GM23338 (cell line): ENCODE results near the gene PLEKHJ1. TPM values are rescaled to one million over a fixed set of nuclear protein-coding genes. Genes with fewer than 3 reads are reported as not detected.

Experiments
- ATAC-seq: fragments of 200-7000 bp; cut with Tn5 transposase; 3 replicates; pipeline ENCODE4 v1.9.1; 2020
- DNase-seq: peaks from one replicate; pipeline ENCODE4 v3.0.0-alpha.2; 2015; ENCODE audit warnings: low spot score
- H2AFZ ChIP-seq: fragments of 200-600 bp; sonication (generic); 2 replicates; pipeline ENCODE4 v1.8.0; 2016; ENCODE audit warnings: antibody characterized with exemption, mild to moderate bottlenecking, moderate library complexity
- H3F3A ChIP-seq: fragments of 200-600 bp; sonication (generic); replicated peaks from 2 replicates; pipeline ENCODE4 v1.8.0; 2017; ENCODE audit warnings: antibody characterized with exemption, mixed run types, low read depth
- H3K27ac ChIP-seq: fragments of 200-600 bp; sonication (generic); 2 replicates; pipeline ENCODE4 v1.6.1; 2016; ENCODE audit warnings: low read depth
- H3K27me3 ChIP-seq: fragments of 200-600 bp; sonication (generic); 2 replicates; pipeline ENCODE4 v1.8.0; 2016; ENCODE audit warnings: mild to moderate bottlenecking, mixed run types, moderate library complexity; ENCODE audit not compliant: insufficient read depth
- H3K36me3 ChIP-seq: fragments of 200-600 bp; sonication (generic); 2 replicates; pipeline ENCODE4 v1.8.0; 2016; ENCODE audit warnings: mild to moderate bottlenecking; ENCODE audit not compliant: insufficient read depth
- H3K4me1 ChIP-seq: fragments of 200-600 bp; sonication (generic); 2 replicates; pipeline ENCODE4 v1.8.0; 2016; ENCODE audit warnings: mild to moderate bottlenecking, moderate library complexity; ENCODE audit not compliant: insufficient read depth
- H3K4me2 ChIP-seq: fragments of 200-600 bp; sonication (generic); 2 replicates; pipeline ENCODE4 v1.7.1; 2017; ENCODE audit warnings: mixed run types
- H3K4me3 ChIP-seq: fragments of 200-600 bp; sonication (generic); 2 replicates; pipeline ENCODE4 v1.6.1; 2016; ENCODE audit warnings: mixed run types
- H3K79me2 ChIP-seq: fragments of 200-600 bp; sonication (generic); replicated peaks from 2 replicates; pipeline ENCODE4 v1.8.0; 2017; ENCODE audit warnings: mild to moderate bottlenecking; ENCODE audit not compliant: insufficient read depth
- H3K9me2 ChIP-seq: fragments of 200-600 bp; sonication (generic); 2 replicates; pipeline ENCODE4 v1.8.0; 2017; ENCODE audit not compliant: insufficient read depth
- H4K20me1 ChIP-seq: fragments of 200-600 bp; sonication (generic); replicated peaks from 2 replicates; pipeline ENCODE4 v1.8.0; 2017; ENCODE audit warnings: mild to moderate bottlenecking; ENCODE audit not compliant: insufficient read depth
- H3K27ac Mint-ChIP-seq: 2 replicates; pipeline ENCODE4 v1.8.0; 2020; ENCODE audit warnings: inconsistent platforms, mild to moderate bottlenecking, moderate library complexity, mixed read lengths
- H3K27me3 Mint-ChIP-seq: 3 replicates; pipeline ENCODE4 v1.8.0; 2022; ENCODE audit warnings: low read depth, mild to moderate bottlenecking, moderate library complexity, mixed read lengths, inconsistent platforms; ENCODE audit not compliant: insufficient read depth, poor library complexity
- H3K36me3 Mint-ChIP-seq: 3 replicates; pipeline ENCODE4 v1.8.0; 2021; ENCODE audit warnings: low read depth, mild to moderate bottlenecking, inconsistent platforms, moderate library complexity, mixed read lengths
- H3K4me1 Mint-ChIP-seq: 3 replicates; pipeline ENCODE4 v1.8.0; 2020; ENCODE audit warnings: mild to moderate bottlenecking, inconsistent platforms, mixed read lengths
- H3K4me3 Mint-ChIP-seq: 3 replicates; pipeline ENCODE4 v1.8.0; 2021; ENCODE audit warnings: moderate library complexity, mild to moderate bottlenecking, inconsistent platforms, mixed read lengths
- H3K9me3 Mint-ChIP-seq: 3 replicates; pipeline ENCODE4 v1.8.0; 2020; ENCODE audit warnings: moderate library complexity, mild to moderate bottlenecking, inconsistent platforms, mixed read lengths
- EZH2 ChIP-seq: fragments of 200-600 bp; sonication (generic); IDR thresholded peaks from one replicate; pipeline ENCODE4 v1.8.0; 2017; ENCODE audit warnings: antibody characterized with exemption, mild to moderate bottlenecking, low read depth; ENCODE audit not compliant: unreplicated experiment
- EZH2phosphoT487 ChIP-seq: fragments of 200-600 bp; sonication (generic); IDR thresholded peaks from one replicate; pipeline ENCODE4 v1.8.1; 2018; ENCODE audit warnings: antibody characterized with exemption; ENCODE audit not compliant: unreplicated experiment
- JUNB ChIP-seq: IDR thresholded peaks from one replicate; pipeline ENCODE4 v1.6.1; 2016; ENCODE audit warnings: antibody characterized with exemption; ENCODE audit not compliant: unreplicated experiment
- POLR2AphosphoS5 ChIP-seq: IDR thresholded peaks from 2 replicates; pipeline ENCODE4 v1.6.1; 2016; ENCODE audit warnings: antibody characterized with exemption, low read depth
- STAT1 ChIP-seq: IDR thresholded peaks from one replicate; pipeline ENCODE4 v1.6.1; 2016; ENCODE audit warnings: antibody characterized with exemption; ENCODE audit not compliant: unreplicated experiment
- ZNF114 ChIP-seq: fragments of 250-450 bp; sonication (Bioruptor Pico); IDR thresholded peaks from 2 replicates; pipeline ENCODE4 v1.5.0; 2020; ENCODE audit warnings: mild to moderate bottlenecking, moderate library complexity
- ZNF331 ChIP-seq: fragments of 250-450 bp; sonication (Bioruptor Pico); IDR thresholded peaks from 2 replicates; pipeline ENCODE4 v1.5.0; 2020; ENCODE audit warnings: low read depth, mild to moderate bottlenecking, moderate library complexity
- polyA plus RNA-seq: library from polyadenylated mRNA; unstranded; fragments of >200 nt; fragmentation: Nextera tagmentation; extraction: Ambion mirVana; gene quantifications from 2 replicates; pipeline ENCODE4 v1.2.1, GENCODE V29; 2016
- total RNA-seq: library from RNA; depleted of rRNA; stranded (reverse); fragments of >200 nt; shearing (Covaris generic); gene quantifications from 2 replicates; pipeline ENCODE4 v1.2.3, GENCODE V29; 2014
- TF ChIP-seq, protein P1 (sequence below), 2 experiments: fragments of 200-600 bp in 1 of 2; sonication (generic) in 1 of 2; conservative IDR thresholded peaks; 2 replicates each; pipeline versions ENCODE4 v1.5.1 to v1.6.1; 2016 to 2017; ENCODE audit warnings: antibody characterized with exemption in 2 of 2, low read depth in 2 of 2, mild to moderate bottlenecking in 2 of 2, moderate library complexity in 1 of 2
- TF ChIP-seq, protein P2 (sequence below): fragments of 250-450 bp; sonication (Bioruptor Pico); IDR thresholded peaks from 2 replicates; pipeline ENCODE4 v1.5.0; 2020; ENCODE audit warnings: mild to moderate bottlenecking, moderate library complexity
- TF ChIP-seq, protein P3 (sequence below): IDR thresholded peaks from one replicate; pipeline ENCODE4 v1.6.1; 2018; ENCODE audit warnings: antibody characterized with exemption; ENCODE audit not compliant: unreplicated experiment

Gene PLEKHJ1
- total and polyA plus RNA-seq, 2 experiments from 2014 or later: 146 to 210 TPM

DNA sequence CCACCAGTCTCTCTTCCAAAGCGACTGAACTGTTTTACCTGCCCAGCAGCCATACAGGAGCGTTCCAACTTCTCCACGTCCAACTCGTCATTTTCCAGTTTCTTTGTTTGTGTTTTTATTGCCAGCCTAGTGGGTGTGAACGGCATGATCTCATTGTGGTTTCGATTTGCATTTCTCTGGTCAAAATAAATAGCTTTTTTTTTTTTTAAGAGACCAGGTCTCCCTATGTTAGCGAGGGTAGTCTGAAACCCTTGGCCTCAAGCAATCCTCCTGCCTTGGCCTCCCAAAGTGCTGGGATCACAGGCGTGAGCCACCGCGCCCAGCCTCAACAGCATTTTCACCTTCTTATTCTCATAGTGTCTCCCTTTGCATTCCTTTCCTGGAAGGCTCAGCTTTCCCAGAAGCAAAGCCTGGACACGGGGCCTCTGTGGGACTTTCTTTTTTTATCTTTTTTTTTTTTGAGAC lies 24.2 kb upstream of the PLEKHJ1 start (continued):
- TF ChIP-seq, protein P1, sequence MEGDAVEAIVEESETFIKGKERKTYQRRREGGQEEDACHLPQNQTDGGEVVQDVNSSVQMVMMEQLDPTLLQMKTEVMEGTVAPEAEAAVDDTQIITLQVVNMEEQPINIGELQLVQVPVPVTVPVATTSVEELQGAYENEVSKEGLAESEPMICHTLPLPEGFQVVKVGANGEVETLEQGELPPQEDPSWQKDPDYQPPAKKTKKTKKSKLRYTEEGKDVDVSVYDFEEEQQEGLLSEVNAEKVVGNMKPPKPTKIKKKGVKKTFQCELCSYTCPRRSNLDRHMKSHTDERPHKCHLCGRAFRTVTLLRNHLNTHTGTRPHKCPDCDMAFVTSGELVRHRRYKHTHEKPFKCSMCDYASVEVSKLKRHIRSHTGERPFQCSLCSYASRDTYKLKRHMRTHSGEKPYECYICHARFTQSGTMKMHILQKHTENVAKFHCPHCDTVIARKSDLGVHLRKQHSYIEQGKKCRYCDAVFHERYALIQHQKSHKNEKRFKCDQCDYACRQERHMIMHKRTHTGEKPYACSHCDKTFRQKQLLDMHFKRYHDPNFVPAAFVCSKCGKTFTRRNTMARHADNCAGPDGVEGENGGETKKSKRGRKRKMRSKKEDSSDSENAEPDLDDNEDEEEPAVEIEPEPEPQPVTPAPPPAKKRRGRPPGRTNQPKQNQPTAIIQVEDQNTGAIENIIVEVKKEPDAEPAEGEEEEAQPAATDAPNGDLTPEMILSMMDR (conservative IDR thresholded peaks at IDR 0.05; ENCODE audit: low read depth in 2 of 2): no peak
- no peak for TF ChIP-seq ZNF114 (CRISPR knock-in tag)
- TF ChIP-seq, protein P2, sequence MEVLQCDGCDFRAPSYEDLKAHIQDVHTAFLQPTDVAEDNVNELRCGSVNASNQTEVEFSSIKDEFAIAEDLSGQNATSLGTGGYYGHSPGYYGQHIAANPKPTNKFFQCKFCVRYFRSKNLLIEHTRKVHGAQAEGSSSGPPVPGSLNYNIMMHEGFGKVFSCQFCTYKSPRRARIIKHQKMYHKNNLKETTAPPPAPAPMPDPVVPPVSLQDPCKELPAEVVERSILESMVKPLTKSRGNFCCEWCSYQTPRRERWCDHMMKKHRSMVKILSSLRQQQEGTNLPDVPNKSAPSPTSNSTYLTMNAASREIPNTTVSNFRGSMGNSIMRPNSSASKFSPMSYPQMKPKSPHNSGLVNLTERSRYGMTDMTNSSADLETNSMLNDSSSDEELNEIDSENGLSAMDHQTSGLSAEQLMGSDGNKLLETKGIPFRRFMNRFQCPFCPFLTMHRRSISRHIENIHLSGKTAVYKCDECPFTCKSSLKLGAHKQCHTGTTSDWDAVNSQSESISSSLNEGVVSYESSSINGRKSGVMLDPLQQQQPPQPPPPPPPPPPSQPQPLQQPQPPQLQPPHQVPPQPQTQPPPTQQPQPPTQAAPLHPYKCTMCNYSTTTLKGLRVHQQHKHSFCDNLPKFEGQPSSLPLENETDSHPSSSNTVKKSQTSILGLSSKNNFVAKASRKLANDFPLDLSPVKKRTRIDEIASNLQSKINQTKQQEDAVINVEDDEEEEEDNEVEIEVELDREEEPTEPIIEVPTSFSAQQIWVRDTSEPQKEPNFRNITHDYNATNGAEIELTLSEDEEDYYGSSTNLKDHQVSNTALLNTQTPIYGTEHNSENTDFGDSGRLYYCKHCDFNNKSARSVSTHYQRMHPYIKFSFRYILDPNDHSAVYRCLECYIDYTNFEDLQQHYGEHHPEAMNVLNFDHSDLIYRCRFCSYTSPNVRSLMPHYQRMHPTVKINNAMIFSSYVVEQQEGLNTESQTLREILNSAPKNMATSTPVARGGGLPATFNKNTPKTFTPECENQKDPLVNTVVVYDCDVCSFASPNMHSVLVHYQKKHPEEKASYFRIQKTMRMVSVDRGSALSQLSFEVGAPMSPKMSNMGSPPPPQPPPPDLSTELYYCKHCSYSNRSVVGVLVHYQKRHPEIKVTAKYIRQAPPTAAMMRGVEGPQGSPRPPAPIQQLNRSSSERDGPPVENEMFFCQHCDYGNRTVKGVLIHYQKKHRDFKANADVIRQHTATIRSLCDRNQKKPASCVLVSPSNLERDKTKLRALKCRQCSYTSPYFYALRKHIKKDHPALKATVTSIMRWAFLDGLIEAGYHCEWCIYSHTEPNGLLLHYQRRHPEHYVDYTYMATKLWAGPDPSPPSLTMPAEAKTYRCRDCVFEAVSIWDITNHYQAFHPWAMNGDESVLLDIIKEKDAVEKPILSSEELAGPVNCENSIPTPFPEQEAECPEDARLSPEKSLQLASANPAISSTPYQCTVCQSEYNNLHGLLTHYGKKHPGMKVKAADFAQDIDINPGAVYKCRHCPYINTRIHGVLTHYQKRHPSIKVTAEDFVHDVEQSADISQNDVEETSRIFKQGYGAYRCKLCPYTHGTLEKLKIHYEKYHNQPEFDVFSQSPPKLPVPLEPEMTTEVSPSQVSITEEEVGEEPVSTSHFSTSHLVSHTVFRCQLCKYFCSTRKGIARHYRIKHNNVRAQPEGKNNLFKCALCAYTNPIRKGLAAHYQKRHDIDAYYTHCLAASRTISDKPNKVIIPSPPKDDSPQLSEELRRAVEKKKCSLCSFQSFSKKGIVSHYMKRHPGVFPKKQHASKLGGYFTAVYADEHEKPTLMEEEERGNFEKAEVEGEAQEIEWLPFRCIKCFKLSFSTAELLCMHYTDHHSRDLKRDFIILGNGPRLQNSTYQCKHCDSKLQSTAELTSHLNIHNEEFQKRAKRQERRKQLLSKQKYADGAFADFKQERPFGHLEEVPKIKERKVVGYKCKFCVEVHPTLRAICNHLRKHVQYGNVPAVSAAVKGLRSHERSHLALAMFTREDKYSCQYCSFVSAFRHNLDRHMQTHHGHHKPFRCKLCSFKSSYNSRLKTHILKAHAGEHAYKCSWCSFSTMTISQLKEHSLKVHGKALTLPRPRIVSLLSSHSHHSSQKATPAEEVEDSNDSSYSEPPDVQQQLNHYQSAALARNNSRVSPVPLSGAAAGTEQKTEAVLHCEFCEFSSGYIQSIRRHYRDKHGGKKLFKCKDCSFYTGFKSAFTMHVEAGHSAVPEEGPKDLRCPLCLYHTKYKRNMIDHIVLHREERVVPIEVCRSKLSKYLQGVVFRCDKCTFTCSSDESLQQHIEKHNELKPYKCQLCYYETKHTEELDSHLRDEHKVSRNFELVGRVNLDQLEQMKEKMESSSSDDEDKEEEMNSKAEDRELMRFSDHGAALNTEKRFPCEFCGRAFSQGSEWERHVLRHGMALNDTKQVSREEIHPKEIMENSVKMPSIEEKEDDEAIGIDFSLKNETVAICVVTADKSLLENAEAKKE (CRISPR knock-in tag): no peak

DNA sequence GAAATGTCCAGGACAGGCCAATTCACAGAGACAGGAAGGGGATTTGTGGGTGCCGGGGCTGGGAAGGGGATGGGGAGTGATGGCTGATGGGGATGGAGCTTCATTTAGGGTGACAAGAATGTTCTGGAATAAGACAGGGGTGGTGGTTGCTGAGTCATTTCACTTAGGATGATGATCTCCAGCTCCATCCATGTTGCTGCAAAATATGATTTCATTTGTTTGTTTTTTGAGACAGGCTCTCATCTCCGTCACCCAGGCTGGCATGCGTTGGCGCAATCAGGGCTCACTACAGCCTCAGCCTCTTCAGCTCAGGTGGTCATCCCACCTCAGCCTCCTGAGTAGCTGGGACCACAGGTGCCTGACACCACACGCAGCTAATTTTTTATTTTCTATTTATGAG lies 23.2 kb upstream of the PLEKHJ1 start:
- Histone ChIP-seq H4K20me1 (no peaks in the 10 kb centered on the region), H3K36me3 (no peaks in the 10 kb centered on the region), H3K9me2 (no peaks in the 10 kb centered on the region), H3K27ac (no peak overlapping the region), H2AFZ (no peak overlapping the region), H3K4me3 (no peak overlapping the region), H3K4me1 (no peaks in the 10 kb centered on the region; the same call in 1 of the 2 replicates), H3K27me3 (0 out of 2 replicates have a peak, but pooled peaks cover under 1% of the 10 kb centered on the region), H3F3A (peaks cover 2% of the 10 kb centered on the region; the same call in 1 of the 2 replicates), H3K4me2 (no peak overlapping the region), H3K79me2 (no peaks in the 10 kb centered on the region)
- DNase-seq (no peak), ATAC-seq (no peak)
- no peaks in the 10 kb centered on the region for H3K36me3 Mint-ChIP-seq
- H3K9me3 Mint-ChIP-seq: no peaks in the 10 kb centered on the region
- H3K4me3 Mint-ChIP-seq: no peak overlapping the region
- H3K27ac Mint-ChIP-seq: no peak overlapping the region
- peaks cover 10% of the 10 kb centered on the region for H3K27me3 Mint-ChIP-seq
- no peaks in the 10 kb centered on the region for H3K4me1 Mint-ChIP-seq
- TF ChIP-seq EZH2 (no peak), POLR2AphosphoS5 (no peak), EZH2phosphoT487 (no peak), ZNF331 (CRISPR knock-in tag) (no peak), STAT1 (no peak), JUNB (no peak), ZNF114 (CRISPR knock-in tag) (no peak)
- TF ChIP-seq, protein P1 (conservative IDR thresholded peaks at IDR 0.05; ENCODE audit: low read depth in 2 of 2): no peak
- TF ChIP-seq, protein P3, sequence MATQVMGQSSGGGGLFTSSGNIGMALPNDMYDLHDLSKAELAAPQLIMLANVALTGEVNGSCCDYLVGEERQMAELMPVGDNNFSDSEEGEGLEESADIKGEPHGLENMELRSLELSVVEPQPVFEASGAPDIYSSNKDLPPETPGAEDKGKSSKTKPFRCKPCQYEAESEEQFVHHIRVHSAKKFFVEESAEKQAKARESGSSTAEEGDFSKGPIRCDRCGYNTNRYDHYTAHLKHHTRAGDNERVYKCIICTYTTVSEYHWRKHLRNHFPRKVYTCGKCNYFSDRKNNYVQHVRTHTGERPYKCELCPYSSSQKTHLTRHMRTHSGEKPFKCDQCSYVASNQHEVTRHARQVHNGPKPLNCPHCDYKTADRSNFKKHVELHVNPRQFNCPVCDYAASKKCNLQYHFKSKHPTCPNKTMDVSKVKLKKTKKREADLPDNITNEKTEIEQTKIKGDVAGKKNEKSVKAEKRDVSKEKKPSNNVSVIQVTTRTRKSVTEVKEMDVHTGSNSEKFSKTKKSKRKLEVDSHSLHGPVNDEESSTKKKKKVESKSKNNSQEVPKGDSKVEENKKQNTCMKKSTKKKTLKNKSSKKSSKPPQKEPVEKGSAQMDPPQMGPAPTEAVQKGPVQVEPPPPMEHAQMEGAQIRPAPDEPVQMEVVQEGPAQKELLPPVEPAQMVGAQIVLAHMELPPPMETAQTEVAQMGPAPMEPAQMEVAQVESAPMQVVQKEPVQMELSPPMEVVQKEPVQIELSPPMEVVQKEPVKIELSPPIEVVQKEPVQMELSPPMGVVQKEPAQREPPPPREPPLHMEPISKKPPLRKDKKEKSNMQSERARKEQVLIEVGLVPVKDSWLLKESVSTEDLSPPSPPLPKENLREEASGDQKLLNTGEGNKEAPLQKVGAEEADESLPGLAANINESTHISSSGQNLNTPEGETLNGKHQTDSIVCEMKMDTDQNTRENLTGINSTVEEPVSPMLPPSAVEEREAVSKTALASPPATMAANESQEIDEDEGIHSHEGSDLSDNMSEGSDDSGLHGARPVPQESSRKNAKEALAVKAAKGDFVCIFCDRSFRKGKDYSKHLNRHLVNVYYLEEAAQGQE: no peak
